Mesothelial cell of epicardium (in vitro differentiated cells): Measurements from ENCODE around the gene GARNL3. TPM values are rescaled to one million over a fixed set of nuclear protein-coding genes. Genes with fewer than 3 reads are reported as not detected.

Source experiments
- DNase-seq, 2 experiments: peaks; one replicate each; pipeline ENCODE4 v3.0.0; 2021; ENCODE audit warnings: low spot score in 2 of 2; ENCODE audit not compliant: unreplicated experiment in 2 of 2
- H3K27ac Mint-ChIP-seq: 2 replicates; pipeline ENCODE4 v1.8.0; 2021; ENCODE audit warnings: mixed read lengths
- H3K27me3 Mint-ChIP-seq: 2 replicates; pipeline ENCODE4 v1.8.0; 2021; ENCODE audit warnings: low read depth, mixed read lengths
- H3K36me3 Mint-ChIP-seq: 2 replicates; pipeline ENCODE4 v1.8.0; 2021; ENCODE audit warnings: mixed read lengths
- H3K4me1 Mint-ChIP-seq: 2 replicates; pipeline ENCODE4 v1.8.0; 2021; ENCODE audit warnings: mixed read lengths
- H3K4me3 Mint-ChIP-seq: 2 replicates; pipeline ENCODE4 v1.8.0; 2021; ENCODE audit warnings: mild to moderate bottlenecking, moderate library complexity, mixed read lengths
- H3K9me3 Mint-ChIP-seq: 2 replicates; pipeline ENCODE4 v1.8.0; 2021; ENCODE audit warnings: mixed read lengths
- CTCF ChIP-seq: fragments of 200-600 bp; sonication (generic); IDR thresholded peaks from one replicate; pipeline ENCODE4 v1.5.0; 2021; ENCODE audit warnings: antibody characterized with exemption; ENCODE audit not compliant: unreplicated experiment
- total RNA-seq: library from RNA; stranded (reverse); gene quantifications from 3 replicates; pipeline ENCODE4 v1.2.1, GENCODE V29; 2021

Gene GARNL3
- total RNA-seq, 1 donor from 2014 or later: 51.5 TPM

DNA sequence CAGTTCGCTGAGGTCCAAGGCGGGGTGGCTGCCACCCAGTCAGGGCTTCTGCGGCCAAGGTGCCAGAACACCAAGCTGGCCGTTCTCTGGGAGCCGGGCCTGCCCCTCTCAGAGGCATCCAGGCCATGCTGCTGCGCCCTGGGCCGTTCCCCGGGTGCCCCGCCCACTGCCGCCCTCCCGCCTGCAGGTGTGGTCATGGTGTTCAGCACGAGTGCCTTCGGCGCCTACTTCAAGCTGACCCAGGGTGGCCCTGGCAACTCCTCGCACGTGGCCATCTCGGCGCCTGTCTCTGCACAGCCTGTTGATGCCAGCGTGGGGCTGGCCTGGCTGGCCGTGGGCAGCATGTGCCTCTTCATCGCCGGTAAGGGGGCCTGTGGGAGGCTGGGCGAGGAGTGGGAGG is 140.1 kb downstream of the GARNL3 start:
- Mint-ChIP-seq H3K9me3 (no peaks in the 10 kb centered on the region), H3K4me3 (no peak overlapping the region), H3K4me1 (no peaks in the 10 kb centered on the region), H3K27ac (no peak overlapping the region), H3K27me3 (no peaks in the 10 kb centered on the region), H3K36me3 (peaks cover 5% of the 10 kb centered on the region)
- no peak for TF ChIP-seq CTCF
- DNase-seq: no peak

- no peak overlapping the region for H3K27ac Mint-ChIP-seq
- no peaks in the 10 kb centered on the region for H3K27me3 Mint-ChIP-seq
- TF ChIP-seq CTCF: no peak
- H3K4me3 Mint-ChIP-seq: no peak overlapping the region
- H3K4me1 Mint-ChIP-seq: no peaks in the 10 kb centered on the region
- peaks cover 5% of the 10 kb centered on the region for H3K36me3 Mint-ChIP-seq
- H3K9me3 Mint-ChIP-seq: no peaks in the 10 kb centered on the region
- no peak for DNase-seq
Observed at GRCh38 chr9:127405344-127406125, 141.0 kb downstream of the GARNL3 start.

GRCh38 chr9:127406799-127407491 is 142.4 kb downstream of the GARNL3 start:
- Mint-ChIP-seq H3K27me3 (no peaks in the 10 kb centered on the region), H3K27ac (no peak overlapping the region), H3K9me3 (no peaks in the 10 kb centered on the region), H3K4me3 (no peak overlapping the region), H3K4me1 (no peaks in the 10 kb centered on the region), H3K36me3 (peaks cover 5% of the 10 kb centered on the region)
- no peak for DNase-seq
- no peak for TF ChIP-seq CTCF

DNA sequence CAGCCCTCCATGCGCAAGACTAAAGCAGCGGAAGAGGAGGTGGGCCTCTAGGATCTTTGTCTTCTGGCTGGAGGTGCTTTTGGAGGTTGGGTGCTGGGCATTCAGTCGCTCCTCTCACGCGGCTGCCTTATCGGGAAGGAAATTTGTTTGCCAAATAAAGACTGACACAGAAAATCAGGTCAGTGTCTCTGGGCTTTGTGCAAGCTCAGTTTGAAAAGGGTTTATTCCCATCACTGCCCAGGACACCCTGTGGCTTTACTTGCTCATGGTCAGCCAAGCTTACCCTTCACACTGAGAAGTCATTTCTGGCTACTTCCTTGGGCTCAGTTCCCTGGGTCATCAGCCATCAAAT is 142.9 kb downstream of the GARNL3 start:
- no peak for DNase-seq
- Mint-ChIP-seq H3K27me3 (no peaks in the 10 kb centered on the region), H3K36me3 (peaks cover 5% of the 10 kb centered on the region), H3K4me1 (no peaks in the 10 kb centered on the region), H3K27ac (no peak overlapping the region), H3K9me3 (no peaks in the 10 kb centered on the region), H3K4me3 (no peak overlapping the region)
- TF ChIP-seq CTCF: no peak

- Mint-ChIP-seq H3K4me1 (peaks cover 12% of the 10 kb centered on the region), H3K27ac (no peak overlapping the region), H3K9me3 (no peaks in the 10 kb centered on the region), H3K36me3 (peaks cover 13% of the 10 kb centered on the region), H3K4me3 (no peak overlapping the region), H3K27me3 (no peaks in the 10 kb centered on the region)
- no peak for DNase-seq
- TF ChIP-seq CTCF: no peak
Observed at GRCh38 chr9:127411122-127411521, 146.5 kb downstream of the GARNL3 start.
